GM12892 (cell line): Measurements from ENCODE around the gene ATXN1.

Source experiments
- DNase-seq: peaks from one replicate; pipeline ENCODE4 v3.0.0; 2011; ENCODE audit not compliant: insufficient read length
- FAIRE-seq: peaks from 2 replicates; lab custom pipeline; 2011; peaks lifted over from hg19 to GRCh38; lab: Jason Lieb, UNC
- POLR2A ChIP-seq: IDR thresholded peaks from 2 replicates; pipeline ENCODE4 v1.6.1; 2011; ENCODE audit warnings: low read depth, low read length, control low read depth
- POLR2AphosphoS5 ChIP-seq: IDR thresholded peaks from 2 replicates; pipeline ENCODE4 v1.6.1; 2011; ENCODE audit warnings: low read depth, low read length, control low read depth
- TAF1 ChIP-seq: IDR thresholded peaks from 2 replicates; pipeline ENCODE4 v1.6.1; 2011; ENCODE audit warnings: low read depth, mild to moderate bottlenecking, control low read depth, low read length, borderline replicate concordance

The ATXN1 gene

GRCh38 chr6:16777794-16778193, 16.5 kb upstream of the ATXN1 start:
- no peak for TF ChIP-seq POLR2AphosphoS5
- no peak for TF ChIP-seq TAF1
- no peak for TF ChIP-seq POLR2A
- DNase-seq (no peak), FAIRE-seq (no peak)

- TF ChIP-seq TAF1 (no peak), POLR2AphosphoS5 (no peak), POLR2A (no peak)
- DNase-seq (no peak), FAIRE-seq (no peak)
These were observed 15.2 kb upstream of the ATXN1 start for GRCh38 chr6:16776394-16777017.

GRCh38 chr6:16774437-16774836, 13.2 kb upstream of the ATXN1 start:
- no peak for TF ChIP-seq TAF1
- TF ChIP-seq POLR2AphosphoS5, result no peak
- no peak for TF ChIP-seq POLR2A
- DNase-seq (no peak), FAIRE-seq (no peak)

- DNase-seq (no peak), FAIRE-seq (no peak)
- no peak for TF ChIP-seq POLR2AphosphoS5
- TF ChIP-seq POLR2A, result no peak
- TF ChIP-seq TAF1, result no peak
These were observed 12.1 kb upstream of the ATXN1 start for GRCh38 chr6:16773362-16773761.

- no peak for TF ChIP-seq POLR2AphosphoS5
- TF ChIP-seq POLR2A, result no peak
- TF ChIP-seq TAF1, result no peak
- FAIRE-seq, result peak; percentile 69
- peak; percentile 41 for DNase-seq
These were observed 9.7 kb upstream of the ATXN1 start for GRCh38 chr6:16770701-16771569.

GRCh38 chr6:16769986-16770376, 8.7 kb upstream of the ATXN1 start:
- FAIRE-seq, result no peak
- DNase-seq, result no peak
- TF ChIP-seq TAF1 (no peak), POLR2A (no peak), POLR2AphosphoS5 (no peak)

GRCh38 chr6:16769131-16769985, 8.1 kb upstream of the ATXN1 start:
- TF ChIP-seq POLR2A, result no peak
- TF ChIP-seq TAF1, result no peak
- TF ChIP-seq POLR2AphosphoS5, result no peak
- no peak for FAIRE-seq
- DNase-seq, result no peak

- no peak for FAIRE-seq
These were observed 7.2 kb upstream of the ATXN1 start for GRCh38 chr6:16768477-16768830.

GRCh38 chr6:16767765-16768476, 6.7 kb upstream of the ATXN1 start:
- FAIRE-seq (no peak), DNase-seq (no peak)
- TF ChIP-seq POLR2A, result no peak
- no peak for TF ChIP-seq TAF1
- no peak for TF ChIP-seq POLR2AphosphoS5

More at GRCh38 chr6:16768477-16768830, 7.2 kb upstream of the ATXN1 start:
- TF ChIP-seq TAF1 (no peak), POLR2AphosphoS5 (no peak), POLR2A (no peak)
- DNase-seq, result no peak

- no peak for FAIRE-seq
- TF ChIP-seq POLR2A (no peak), TAF1 (no peak), POLR2AphosphoS5 (no peak)
- no peak for DNase-seq
These were observed 5.8 kb upstream of the ATXN1 start for GRCh38 chr6:16766836-16767745.

- DNase-seq (no peak), FAIRE-seq (no peak)
- TF ChIP-seq POLR2A (no peak), TAF1 (no peak), POLR2AphosphoS5 (no peak)
These were observed 4.8 kb upstream of the ATXN1 start for GRCh38 chr6:16766043-16766536.
